Transverse colon (tissue), 3 donors: ENCODE data around the gene PIK3AP1.

Source experiments
- EP300 ChIP-seq: sonication (generic); formaldehyde crosslinking; IDR thresholded peaks from one replicate; pipeline ENCODE4 v1.6.1; 2017; ENCODE audit warnings: antibody characterized with exemption, low read depth
- TF ChIP-seq, protein P1 (sequence below), 5 experiments: fragments of 200-600 bp in 3 of 5; fragments of 450-650 bp in 2 of 5; sonication (generic) in 3 of 5; IDR thresholded peaks; 1 replicate in 2 of 5; 2 replicates in 3 of 5; pipeline ENCODE4 v1.5.1; 2016 to 2017; ENCODE audit warnings: antibody characterized with exemption in 5 of 5, inconsistent platforms in 3 of 5, mild to moderate bottlenecking in 2 of 5, moderate library complexity in 1 of 5

GRCh38 chr10:96595741-96596140, 124.6 kb downstream of the PIK3AP1 start:
- TF ChIP-seq, protein P1, sequence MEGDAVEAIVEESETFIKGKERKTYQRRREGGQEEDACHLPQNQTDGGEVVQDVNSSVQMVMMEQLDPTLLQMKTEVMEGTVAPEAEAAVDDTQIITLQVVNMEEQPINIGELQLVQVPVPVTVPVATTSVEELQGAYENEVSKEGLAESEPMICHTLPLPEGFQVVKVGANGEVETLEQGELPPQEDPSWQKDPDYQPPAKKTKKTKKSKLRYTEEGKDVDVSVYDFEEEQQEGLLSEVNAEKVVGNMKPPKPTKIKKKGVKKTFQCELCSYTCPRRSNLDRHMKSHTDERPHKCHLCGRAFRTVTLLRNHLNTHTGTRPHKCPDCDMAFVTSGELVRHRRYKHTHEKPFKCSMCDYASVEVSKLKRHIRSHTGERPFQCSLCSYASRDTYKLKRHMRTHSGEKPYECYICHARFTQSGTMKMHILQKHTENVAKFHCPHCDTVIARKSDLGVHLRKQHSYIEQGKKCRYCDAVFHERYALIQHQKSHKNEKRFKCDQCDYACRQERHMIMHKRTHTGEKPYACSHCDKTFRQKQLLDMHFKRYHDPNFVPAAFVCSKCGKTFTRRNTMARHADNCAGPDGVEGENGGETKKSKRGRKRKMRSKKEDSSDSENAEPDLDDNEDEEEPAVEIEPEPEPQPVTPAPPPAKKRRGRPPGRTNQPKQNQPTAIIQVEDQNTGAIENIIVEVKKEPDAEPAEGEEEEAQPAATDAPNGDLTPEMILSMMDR (IDR thresholded peaks at IDR 0.05) = no peak
- TF ChIP-seq EP300 = no peak
